IPS-15b (cell line): ENCODE results near the gene PKM.

Experiments
- H3K27me3 ChIP-seq: one replicate; pipeline ENCODE4 v1.6.1; 2013; ENCODE audit warnings: low read length; ENCODE audit not compliant: control insufficient read depth, insufficient read depth
- H3K36me3 ChIP-seq: one replicate; pipeline ENCODE4 v1.6.1; 2013; ENCODE audit warnings: low read length; ENCODE audit not compliant: control insufficient read depth, insufficient read depth
- H3K4me1 ChIP-seq: one replicate; pipeline ENCODE4 v1.6.1; 2013; ENCODE audit warnings: mild to moderate bottlenecking, low read length; ENCODE audit not compliant: control insufficient read depth, insufficient read depth
- H3K4me3 ChIP-seq: one replicate; pipeline ENCODE4 v1.5.1; 2013; ENCODE audit warnings: low read depth, low read length
- H3K9ac ChIP-seq: one replicate; pipeline ENCODE4 v1.6.1; 2013; ENCODE audit warnings: low read depth, mild to moderate bottlenecking, low read length
- H3K9me3 ChIP-seq: one replicate; pipeline ENCODE4 v1.6.1; 2013; ENCODE audit warnings: mild to moderate bottlenecking, low read length; ENCODE audit not compliant: control insufficient read depth, insufficient read depth

PKM gene

GRCh38 chr15:72161361-72162132, 69.4 kb downstream of the PKM start:
- Histone ChIP-seq H3K4me3 (no peak overlapping the region), H3K36me3 (no peaks in the 10 kb centered on the region), H3K9ac (no peak overlapping the region)

GRCh38 chr15:72160696-72161245, 70.2 kb downstream of the PKM start:
- no peaks in the 10 kb centered on the region for H3K4me1 ChIP-seq
- H3K36me3 ChIP-seq: no peaks in the 10 kb centered on the region
- H3K9me3 ChIP-seq: no peaks in the 10 kb centered on the region
- no peak overlapping the region for H3K4me3 ChIP-seq
- no peaks in the 10 kb centered on the region for H3K27me3 ChIP-seq
- H3K9ac ChIP-seq: no peak overlapping the region

More at GRCh38 chr15:72161361-72162132, 69.4 kb downstream of the PKM start:
- Histone ChIP-seq H3K27me3 (no peaks in the 10 kb centered on the region), H3K4me1 (no peaks in the 10 kb centered on the region), H3K9me3 (no peaks in the 10 kb centered on the region)

GRCh38 chr15:72156928-72157327, 74.1 kb downstream of the PKM start:
- Histone ChIP-seq H3K9ac (no peak overlapping the region), H3K36me3 (no peaks in the 10 kb centered on the region), H3K9me3 (no peaks in the 10 kb centered on the region), H3K27me3 (peaks cover 4% of the 10 kb centered on the region), H3K4me1 (no peaks in the 10 kb centered on the region), H3K4me3 (no peak overlapping the region)

GRCh38 chr15:72155635-72156616, 75.1 kb downstream of the PKM start:
- Histone ChIP-seq H3K36me3 (no peaks in the 10 kb centered on the region), H3K9me3 (no peaks in the 10 kb centered on the region), H3K27me3 (peaks cover 4% of the 10 kb centered on the region), H3K9ac (no peak overlapping the region), H3K4me3 (peak overlapping the region; percentile 30), H3K4me1 (no peaks in the 10 kb centered on the region)

GRCh38 chr15:72155003-72155621, 75.9 kb downstream of the PKM start:
- no peak overlapping the region for H3K4me3 ChIP-seq
- no peak overlapping the region for H3K9ac ChIP-seq
- H3K36me3 ChIP-seq: no peaks in the 10 kb centered on the region
- no peaks in the 10 kb centered on the region for H3K9me3 ChIP-seq
- H3K27me3 ChIP-seq: peaks cover 4% of the 10 kb centered on the region
- no peaks in the 10 kb centered on the region for H3K4me1 ChIP-seq

GRCh38 chr15:72154316-72154715, 76.7 kb downstream of the PKM start:
- no peaks in the 10 kb centered on the region for H3K4me1 ChIP-seq
- H3K36me3 ChIP-seq: no peaks in the 10 kb centered on the region

GRCh38 chr15:72153269-72154000, 77.6 kb downstream of the PKM start:
- H3K4me3 ChIP-seq: no peak overlapping the region

More at GRCh38 chr15:72154316-72154715, 76.7 kb downstream of the PKM start:
- no peaks in the 10 kb centered on the region for H3K9me3 ChIP-seq
- no peak overlapping the region for H3K9ac ChIP-seq
- no peak overlapping the region for H3K4me3 ChIP-seq
- H3K27me3 ChIP-seq: peaks cover 4% of the 10 kb centered on the region

More at GRCh38 chr15:72153269-72154000, 77.6 kb downstream of the PKM start:
- Histone ChIP-seq H3K4me1 (no peaks in the 10 kb centered on the region), H3K36me3 (no peaks in the 10 kb centered on the region), H3K27me3 (peaks cover 4% of the 10 kb centered on the region), H3K9ac (no peak overlapping the region), H3K9me3 (no peaks in the 10 kb centered on the region)
